Measurements from ENCODE around the gene FAM186B. TPM values are rescaled to one million over a fixed set of nuclear protein-coding genes. Genes with fewer than 3 reads are reported as not detected.

Gene FAM186B, protein sequence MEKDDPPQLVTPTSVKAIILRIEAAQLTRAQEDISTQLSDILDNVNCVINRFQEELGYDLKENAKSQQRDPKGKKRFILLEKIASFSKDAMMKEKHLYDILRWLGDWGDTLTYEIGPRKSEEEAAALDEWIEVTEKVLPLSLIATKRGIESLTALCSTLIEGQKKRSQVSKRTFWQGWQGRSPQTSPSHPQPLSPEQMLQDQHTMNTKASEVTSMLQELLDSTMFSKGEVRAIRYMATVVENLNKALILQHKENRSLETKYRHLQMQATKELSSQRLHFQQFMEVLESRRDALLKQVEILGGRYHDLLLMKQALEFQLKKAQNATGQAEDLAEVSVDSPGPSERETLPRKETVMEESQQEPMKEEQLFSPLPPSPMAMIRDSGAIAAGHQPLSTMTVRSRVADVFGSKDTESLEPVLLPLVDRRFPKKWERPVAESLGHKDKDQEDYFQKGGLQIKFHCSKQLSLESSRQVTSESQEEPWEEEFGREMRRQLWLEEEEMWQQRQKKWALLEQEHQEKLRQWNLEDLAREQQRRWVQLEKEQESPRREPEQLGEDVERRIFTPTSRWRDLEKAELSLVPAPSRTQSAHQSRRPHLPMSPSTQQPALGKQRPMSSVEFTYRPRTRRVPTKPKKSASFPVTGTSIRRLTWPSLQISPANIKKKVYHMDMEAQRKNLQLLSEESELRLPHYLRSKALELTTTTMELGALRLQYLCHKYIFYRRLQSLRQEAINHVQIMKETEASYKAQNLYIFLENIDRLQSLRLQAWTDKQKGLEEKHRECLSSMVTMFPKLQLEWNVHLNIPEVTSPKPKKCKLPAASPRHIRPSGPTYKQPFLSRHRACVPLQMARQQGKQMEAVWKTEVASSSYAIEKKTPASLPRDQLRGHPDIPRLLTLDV
- total RNA-seq, result under 0.01 and 0.34 TPM in 2 replicates

DNA sequence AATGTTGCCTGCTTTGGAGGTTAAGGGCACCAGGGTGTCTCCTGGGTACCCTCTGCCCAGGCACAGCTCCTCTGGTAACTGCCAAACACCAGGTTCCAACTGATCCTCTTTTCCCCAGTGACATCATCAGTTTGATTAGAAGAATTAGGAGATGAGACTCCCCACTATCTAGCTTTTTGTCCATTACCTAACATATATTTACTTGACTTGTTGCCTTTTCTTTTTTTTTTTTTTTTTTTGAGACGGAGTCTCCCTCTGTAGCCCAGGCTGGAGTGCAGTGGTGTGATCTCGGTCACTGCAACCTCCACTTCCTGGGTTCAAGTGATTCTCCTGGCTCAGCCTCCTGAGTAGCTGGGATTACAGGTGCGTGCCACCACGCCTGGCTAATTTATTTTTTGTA, at the start of gene FAM186B:
TSS of gene FAM186B (minus strand) at position 101 of the 400 bp plus-strand sequence. CDS start 162 bp downstream, outside the sequence.

DNA sequence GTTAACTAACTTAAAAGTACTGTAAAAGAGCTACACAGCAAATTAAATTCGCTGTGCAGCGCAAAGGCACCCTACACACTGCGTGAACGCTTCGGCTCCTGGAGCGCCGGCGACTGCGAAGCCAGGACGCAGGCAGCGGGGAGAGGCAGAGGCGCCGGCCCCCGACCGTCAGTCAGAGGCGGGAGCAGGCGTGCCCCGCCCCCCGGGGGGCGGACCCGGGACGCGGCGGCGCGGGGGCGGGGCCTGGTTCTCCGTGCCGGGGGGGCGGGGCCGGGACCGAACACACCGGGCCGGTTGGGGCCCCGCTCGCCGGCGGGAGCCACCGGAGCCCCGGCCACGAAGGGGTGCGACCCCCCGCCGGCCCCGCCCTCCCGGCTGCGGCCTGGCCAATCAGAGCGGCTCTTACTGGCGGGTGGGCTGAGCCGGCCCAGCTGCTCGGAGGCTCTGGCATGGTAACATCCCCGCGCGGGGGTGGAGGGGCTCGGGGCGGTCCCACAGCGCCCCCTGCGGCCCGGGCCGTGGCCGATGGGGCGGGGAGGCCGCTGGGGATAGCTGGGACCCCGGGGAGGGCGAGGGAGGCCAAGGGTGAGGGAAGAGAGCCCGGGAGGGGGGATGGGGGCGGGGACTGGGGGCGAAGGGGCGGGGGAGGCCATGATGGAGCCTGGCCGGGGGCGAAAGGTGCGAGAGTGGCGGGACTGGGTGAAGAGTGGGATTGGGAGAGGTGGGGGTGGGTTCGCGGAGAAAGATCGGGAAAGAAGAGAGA, 17.9 kb upstream of the FAM186B start, which contains the start of gene PRPF40B:
TSS of gene PRPF40B (plus strand) at position 420 of the 763 bp plus-strand sequence. CDS start at position 450, 30 bp downstream.

DNA sequence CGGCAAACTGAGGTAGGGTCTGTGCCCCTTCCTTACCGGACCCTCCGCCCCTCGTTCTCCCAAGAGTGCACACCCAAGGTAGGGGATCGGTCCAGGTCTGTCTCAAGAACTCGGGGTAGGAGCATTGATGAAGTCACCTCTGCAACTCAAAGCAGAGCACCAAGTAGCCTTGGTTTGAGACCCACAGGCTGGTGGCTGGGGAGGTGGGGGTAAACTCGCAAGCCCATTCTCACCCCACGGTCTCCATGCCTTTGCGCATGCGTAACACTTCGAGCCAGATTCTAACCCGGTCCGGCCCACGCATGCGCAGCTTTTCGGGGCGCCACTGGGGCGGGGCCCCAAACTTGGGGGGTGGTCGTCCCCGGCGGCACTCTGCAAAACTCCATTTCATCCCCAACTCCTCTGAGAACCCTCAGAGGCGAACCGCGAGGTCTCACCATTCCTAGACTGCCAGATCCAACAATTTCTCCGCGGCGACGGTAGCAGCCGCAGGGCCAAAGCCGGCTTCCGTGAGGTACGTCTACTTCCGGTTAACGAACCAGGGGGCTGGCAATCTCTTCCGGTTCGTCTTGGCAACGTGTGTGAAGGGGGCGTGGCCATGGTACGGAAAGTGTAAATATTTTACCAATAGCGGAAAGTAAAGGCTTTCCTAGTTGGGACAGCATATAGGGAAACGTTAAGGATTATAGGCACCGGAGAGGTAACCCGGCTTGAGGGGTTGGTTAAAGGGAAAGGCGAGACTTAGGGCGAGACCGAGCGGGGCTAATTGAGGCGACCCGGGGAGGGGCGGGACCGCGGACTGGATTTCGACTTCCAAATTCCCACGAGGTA, 37.6 kb downstream of the FAM186B start, which contains the start of gene MCRS1:
TSS of gene MCRS1 (minus strand) at position 532 of the 831 bp plus-strand sequence. CDS start 1,411 bp downstream, outside the sequence.

DNA sequence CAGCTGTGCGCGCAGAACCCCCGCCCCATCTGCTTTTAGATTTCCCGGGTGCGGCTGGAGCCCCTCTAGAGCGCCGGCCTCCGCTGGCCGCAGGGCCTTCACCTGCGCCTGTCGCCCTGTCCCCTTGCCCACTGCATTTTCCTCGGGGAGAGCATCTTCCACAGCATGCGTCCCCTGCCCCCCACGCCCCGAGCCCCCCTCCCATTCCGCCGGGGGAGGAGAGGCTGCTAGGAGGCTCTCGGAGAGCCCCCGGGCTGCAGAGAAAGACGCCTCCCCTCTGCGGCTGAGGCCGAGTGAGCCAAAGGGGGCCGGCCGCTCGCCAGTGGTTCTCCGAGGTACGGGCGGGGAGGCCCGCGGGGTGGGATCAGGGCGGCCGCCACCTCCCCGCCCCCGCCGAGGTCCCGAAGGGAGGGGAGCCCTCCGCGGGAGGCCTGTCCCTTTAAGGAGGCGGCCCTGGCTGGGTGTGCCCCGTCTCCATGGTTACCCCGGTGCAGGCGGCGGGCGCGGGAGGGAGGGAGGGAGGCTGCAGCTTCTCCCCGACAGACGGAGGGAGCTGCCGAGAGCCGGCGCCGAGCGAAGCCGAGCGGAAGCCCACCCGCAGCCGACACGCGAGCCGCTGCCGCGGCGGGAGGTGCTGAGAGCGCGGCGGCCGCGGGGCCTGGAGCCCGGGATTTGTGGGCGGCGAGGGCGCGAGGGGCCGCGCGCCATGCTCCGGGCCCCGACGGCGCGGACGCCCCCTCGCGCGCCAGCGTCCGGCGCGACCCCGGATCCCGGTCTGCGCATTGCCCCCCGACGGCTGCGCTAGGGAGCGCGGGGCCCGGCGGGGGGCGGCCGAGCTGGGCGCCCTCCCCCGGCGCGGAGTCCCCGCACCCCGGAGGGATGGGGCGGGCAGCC, 66.7 kb downstream of the FAM186B start, which contains the start of gene KCNH3:
TSS of gene KCNH3 (plus strand) at position 521 of the 894 bp plus-strand sequence. CDS start 387 bp downstream, outside the sequence.

Other genes with a start within 250 kb of the FAM186B start
- gene SPATS2, start 238.2 kb downstream of the FAM186B start, total RNA-seq, result 24.5 and 24.7 TPM in 2 replicates
- 0.30 and 2.2 TPM in 2 replicates for gene KCNH3, start 66.6 kb downstream of the FAM186B start, total RNA-seq
- 76.9 and 78.8 TPM in 2 replicates for gene MCRS1, start 37.5 kb downstream of the FAM186B start, total RNA-seq
- gene PRPF40B, start 17.9 kb upstream of the FAM186B start, total RNA-seq, result 9.4 TPM in 2 replicates
- gene FMNL3, start 101.8 kb upstream of the FAM186B start, total RNA-seq, result 14.0 and 15.6 TPM in 2 replicates
- 305 and 320 TPM in 2 replicates for gene TMBIM6, start 135.9 kb upstream of the FAM186B start, total RNA-seq
- gene NCKAP5L, start 222.8 kb upstream of the FAM186B start, total RNA-seq, result 17.1 and 18.9 TPM in 2 replicates
- 1.7 and 2.2 TPM in 2 replicates for gene BCDIN3D, start 237.5 kb upstream of the FAM186B start, total RNA-seq